HG03354 (cell line): ENCODE data around the gene UNK.
"Not testable (repeated sequence)": the region's sequence is repeated elsewhere in the genome, so short reads cannot be mapped to it uniquely, and the experiment has no call there.

ENCODE experiments used
- ATAC-seq: cut with Tn5 transposase; IDR thresholded peaks from one replicate; pipeline ENCODE4 v1.9.1; 2021; ENCODE audit warnings: mild to moderate bottlenecking; ENCODE audit not compliant: unreplicated experiment, poor library complexity, severe bottlenecking

The UNK gene

DNA sequence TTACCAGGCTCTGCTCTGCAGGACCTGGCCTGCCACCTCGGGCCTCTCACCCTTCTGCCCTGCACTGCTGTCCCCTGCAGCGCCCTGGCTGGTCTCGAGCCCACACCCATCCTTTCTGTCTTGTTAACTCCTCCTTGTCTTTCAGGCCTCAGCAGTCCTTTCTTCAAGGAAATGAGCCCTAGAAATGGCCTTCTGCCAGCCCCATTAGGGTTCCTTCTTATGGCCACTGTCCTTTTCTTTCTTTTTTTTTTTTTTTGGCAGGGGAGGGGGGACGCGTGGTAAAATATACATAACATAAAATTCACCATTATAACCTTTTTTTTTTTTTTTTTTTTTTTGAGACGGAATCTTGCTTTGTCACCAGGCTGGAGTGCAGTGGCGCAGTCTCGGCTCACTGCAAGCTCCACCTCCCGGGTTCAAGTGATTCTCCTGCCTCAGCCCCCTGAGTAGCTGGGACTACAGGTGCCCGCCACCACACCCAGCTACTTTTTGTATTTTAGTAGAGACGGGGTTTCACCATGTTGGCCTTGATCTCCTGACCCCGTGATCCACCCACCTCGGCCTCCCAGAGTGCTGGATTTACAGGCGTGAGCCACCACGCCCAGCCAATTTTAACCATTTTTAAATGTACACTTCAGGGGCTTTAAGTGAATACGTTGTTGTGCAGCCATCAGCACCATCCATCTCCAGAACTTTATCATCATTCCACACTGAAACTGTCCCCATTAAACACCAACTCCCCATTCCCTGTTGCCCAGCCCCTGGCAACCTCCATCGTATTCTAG is 81.0 kb downstream of the UNK start:
- ATAC-seq = not testable (repeated sequence)

DNA sequence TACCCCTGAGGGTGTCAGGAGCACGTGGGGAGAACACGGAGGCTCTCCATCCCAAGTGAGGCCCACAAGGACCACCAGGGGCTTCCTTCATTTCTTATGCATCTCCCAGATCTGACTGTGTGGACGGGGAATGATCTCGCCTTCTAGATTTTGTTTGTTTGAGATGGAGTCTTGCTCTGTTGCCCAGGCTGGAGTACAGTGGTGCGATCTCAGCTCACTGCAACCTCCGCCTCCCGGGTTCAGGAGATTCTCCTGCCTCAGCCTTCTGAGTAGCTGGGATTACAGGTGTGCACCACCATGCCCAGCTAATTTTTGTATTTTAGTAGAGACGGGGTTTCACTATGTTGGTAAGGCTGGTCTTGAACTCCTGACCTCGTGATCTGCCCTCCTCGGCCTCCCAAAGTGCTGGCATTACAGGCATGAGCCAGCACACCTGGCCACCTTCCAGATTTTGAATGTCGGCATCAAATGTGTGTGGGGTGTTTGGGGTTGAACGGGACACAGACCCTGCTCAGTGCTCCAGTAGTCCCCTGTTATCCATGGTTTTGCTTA is 84.2 kb downstream of the UNK start:
- not testable (repeated sequence) for ATAC-seq

DNA sequence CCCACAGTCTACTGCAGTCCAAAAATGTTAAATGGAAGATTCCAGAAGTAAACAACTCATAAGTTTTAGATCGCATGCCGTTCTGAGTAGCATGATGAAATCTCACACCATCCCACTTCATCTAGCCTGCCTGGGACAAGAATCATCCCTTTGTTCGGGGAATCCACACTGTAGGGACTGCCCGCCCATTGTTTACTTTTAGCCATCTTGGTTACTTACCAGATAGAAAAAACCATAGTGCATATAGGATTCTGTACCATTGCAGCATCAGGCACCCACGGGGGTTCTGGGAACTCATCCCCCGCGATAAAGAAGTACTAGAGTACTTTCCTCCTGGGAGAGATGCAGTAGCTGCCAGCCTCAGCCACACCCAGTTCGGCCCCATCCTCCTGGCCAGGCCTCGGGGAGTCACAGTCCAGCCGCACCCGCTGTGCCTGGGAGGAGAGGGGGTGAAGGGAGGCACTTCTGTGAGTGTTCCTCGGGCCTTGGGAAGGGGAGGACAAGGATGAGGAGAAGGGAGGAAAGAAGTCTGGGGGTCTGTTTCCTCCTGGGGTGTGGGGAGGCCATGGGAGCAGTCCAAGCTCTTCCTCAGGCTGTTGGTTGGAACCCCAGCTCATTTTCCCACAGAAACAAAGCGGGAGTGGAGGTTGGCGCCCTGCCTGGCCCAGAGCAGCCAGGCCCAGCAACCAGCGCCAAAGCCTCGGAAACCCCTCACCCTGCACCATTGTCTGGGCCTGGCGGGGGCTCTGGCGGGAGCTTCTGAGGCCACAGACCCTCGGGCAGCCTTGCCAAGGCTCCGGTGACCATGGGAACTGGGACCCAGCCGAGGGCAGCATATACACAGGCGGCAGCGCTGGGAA is 84.9 kb downstream of the UNK start:
- ATAC-seq = no peak

DNA sequence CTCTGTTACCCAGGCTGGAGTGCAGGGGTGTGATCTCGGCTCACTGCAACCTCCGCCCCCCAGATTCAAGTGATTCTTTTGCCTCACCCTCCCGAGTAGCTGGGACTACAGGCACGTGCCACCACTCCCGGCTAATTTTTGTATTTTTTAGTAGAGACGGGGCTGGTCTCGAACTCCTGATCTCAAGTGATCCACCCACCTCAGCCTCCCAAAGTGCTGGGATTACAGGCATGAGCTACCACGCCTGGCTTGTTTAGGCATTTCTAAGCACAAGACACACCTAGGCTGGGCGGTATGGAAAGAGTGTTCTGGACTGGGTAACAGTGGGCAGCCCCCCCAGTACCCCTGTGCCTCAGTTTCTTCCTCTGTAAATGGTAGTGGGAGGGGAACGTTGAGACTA is 85.6 kb downstream of the UNK start:
- ATAC-seq = not testable (repeated sequence)

DNA sequence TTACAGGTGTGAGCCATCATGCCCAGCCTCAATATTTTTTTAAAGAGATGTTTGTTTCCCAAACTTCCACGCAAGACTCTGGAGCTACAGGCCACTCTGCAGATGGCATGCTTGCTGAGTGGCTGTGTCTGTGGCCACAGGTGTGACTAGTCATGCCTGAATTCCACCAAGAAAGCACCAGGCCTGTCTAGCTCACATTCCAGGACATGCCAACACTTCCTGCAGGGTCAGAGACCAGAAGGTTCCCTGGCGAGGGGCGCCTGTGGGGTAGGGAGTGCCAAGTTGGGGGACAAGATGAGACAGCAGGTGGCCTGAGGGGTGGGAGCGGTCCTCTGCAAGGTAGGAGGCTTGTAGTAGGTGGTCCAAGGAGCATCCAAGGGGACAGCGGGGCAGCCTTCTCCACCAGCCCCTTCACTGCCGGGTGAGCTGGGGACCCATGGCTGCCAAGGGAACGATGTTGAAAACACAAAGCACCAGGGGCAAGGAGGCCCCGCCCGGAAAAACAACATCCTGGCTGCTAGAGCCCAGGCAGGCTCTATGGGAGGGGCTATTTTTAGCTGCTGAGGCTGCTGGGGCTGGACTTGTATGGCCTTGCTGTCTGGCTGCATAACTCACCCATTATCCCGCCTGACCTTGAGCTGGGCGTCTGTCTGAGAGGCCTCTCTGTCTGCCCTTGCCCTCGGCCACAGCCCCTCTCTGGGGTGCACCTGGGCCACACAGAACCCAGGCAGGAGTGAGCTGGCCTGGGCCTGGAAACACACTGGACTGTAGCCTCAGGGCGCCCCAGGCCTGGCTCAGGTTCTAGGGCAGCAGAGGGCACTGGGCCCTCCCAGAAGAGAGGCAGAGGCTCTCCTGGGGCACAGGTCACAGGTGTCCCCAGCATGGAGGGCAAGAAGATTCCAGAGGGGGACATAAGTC is 88.1 kb downstream of the UNK start:
- no peak for ATAC-seq

DNA sequence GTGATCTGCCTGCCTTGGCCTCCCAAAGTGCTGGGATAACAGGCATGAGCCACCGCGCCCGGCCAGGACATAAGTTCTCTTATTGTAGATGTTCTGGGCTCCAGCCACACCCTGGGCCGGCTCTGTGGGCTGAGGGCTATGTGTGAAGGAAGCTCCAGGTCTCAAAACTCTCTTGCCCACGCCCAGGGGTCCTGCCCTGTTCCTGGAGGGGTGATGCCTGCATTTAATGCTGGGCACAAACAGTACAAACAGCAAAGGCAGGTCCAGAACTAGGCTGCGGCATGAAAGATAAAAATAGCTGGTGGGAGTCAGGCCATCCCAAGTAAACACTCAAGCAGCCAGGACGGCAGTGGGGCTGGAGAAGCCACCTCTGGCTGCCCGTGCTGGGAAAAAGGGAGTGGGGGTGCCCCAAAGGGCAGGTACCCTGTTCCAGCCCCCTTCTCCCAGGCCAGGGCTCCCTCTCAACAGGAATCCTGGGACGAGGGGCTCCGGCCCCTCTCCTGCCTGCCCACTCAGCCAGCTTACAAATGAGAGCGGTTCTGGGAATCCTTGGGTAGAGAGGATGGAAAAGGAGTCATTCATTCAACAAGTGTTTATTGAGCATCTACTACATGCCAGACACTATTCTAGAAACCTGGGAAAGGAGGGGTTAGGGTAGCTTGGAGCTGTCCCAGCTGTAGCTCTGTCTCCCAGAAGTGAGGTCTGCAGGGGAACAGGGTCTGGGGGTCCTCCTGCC is 89.1 kb downstream of the UNK start:
- ATAC-seq = no peak

DNA sequence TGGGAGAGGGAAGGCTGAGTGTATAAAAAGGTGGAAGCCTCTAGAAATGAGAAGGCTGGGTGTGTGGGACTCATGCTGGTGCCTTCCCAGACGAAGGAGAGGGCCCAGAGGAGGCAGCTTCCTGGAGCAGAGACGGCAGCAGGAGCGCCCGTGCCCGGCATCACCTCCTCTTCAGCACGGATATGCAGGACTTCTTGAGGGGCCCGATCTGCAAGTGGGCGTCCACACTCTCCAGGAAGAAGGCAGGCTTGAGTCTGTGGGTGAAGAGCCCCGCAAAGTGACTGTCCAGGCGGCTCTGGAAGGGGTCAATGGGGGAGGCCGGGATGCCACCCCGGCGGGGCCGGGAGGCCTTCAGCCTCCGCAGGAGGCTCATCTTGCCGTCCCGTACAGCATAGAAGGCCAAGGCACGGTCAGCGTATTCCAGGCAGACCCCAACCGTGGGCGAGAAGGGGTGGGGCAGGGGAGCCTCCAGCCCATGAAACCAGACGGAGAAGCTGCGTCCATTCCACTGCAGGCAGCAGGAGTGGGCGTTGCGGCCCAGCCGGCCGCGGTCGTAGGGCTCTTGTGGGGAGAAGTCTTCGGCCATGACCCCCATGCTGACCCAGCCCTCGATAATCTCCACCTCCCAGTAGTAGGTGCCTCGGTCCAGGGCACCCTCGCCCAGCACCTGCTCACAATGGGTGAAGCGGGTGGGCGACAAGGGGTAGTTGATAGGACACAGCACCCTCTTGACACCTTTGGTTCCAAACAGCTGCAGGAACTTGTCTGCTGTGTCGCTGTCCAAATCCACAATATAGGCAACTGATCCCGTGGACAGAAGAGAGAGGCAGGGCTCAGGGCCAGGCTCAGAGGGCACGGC is 89.9 kb downstream of the UNK start:
- no peak for ATAC-seq
